HG03039 (cell line): ENCODE measurements around the gene SOWAHD.
"Not testable (repeated sequence)": the region's sequence is repeated elsewhere in the genome, so short reads cannot be mapped to it uniquely, and the experiment has no call there.

Source experiments
- ATAC-seq: cut with Tn5 transposase; IDR thresholded peaks from one replicate; pipeline ENCODE4 v1.9.1; 2021; ENCODE audit warnings: mild to moderate bottlenecking, moderate library complexity; ENCODE audit not compliant: unreplicated experiment

Gene SOWAHD

GRCh38 chrX:119757979-119758730, at the start of gene SOWAHD:
TSS of gene SOWAHD (plus strand) at chrX:119758588. CDS start at chrX:119758668, 80 bp downstream.
- no peak for ATAC-seq

GRCh38 chrX:119708936-119709335, 49.5 kb upstream of the SOWAHD start:
- ATAC-seq = no peak

DNA sequence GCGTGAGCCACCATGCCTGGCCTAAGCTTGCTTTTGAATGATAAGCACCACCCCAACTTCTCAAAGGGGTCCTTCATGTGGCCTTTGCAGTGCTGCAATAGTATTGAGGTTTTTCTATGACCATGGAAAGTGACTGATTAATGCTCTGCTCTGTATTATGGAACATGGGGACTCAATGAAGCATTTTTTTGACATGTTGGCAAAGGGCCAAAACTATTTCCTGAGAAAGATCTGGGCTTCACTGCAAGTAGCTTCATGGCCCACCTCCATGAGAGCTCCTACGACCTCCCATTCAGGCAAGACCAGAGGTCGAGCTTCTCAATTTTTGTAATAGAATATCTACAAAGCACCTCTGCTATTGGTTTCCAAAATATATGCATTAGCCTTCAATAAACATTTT, 48.8 kb upstream of the SOWAHD start:
- no peak for ATAC-seq

- ATAC-seq = no peak
Observed at GRCh38 chrX:119721487-119721886, 36.9 kb upstream of the SOWAHD start.

DNA sequence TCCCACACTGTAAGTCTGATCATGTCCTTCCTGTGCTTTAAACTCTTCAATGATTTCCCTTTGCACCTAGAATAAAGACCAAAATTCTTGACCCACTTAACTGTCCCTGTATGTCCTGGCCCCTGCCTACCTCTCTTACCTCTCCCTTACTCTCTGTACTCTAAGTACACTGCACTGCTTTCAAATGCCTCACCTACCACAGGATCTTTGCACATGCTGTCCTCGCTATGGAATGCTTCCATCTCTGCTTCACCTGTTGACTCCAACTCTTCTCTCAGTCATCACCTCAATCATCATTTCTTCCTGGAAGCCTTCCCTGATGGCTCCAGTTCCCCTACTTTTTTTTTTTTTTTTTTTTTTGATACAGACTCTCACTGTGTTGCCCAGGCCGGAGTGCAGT, 36.5 kb upstream of the SOWAHD start:
- ATAC-seq = no peak

DNA sequence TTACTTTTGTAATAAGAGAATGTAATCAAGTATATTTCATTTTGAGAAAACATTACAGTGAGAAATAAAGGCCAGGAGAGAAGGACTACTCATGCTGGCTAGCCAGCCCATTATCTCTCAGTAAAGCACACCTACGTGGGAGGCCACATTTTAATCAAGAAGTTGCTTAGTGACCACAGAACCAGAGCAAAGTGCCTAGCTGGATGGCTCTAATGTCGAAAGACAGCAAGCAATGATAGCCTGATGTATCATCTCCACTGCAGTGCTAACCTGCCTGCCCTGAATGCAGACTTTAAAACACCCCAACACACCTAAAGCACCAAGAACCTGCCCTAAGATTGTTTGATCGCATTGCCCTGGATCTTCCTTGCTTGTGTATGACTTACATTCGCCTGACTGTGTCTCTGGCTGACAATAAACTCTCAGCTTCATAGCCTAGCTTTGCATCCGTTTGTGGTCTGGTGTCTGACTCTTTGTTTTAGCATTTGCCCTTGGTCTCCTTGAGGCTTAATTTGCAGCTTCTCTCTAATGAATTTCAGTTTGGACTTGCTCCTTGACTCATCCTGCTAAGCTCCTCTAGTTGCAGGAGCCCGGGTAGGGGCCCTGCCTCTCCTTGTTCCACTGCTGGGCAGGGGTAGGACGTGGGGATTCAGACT, 31.4 kb upstream of the SOWAHD start:
- ATAC-seq = no peak

DNA sequence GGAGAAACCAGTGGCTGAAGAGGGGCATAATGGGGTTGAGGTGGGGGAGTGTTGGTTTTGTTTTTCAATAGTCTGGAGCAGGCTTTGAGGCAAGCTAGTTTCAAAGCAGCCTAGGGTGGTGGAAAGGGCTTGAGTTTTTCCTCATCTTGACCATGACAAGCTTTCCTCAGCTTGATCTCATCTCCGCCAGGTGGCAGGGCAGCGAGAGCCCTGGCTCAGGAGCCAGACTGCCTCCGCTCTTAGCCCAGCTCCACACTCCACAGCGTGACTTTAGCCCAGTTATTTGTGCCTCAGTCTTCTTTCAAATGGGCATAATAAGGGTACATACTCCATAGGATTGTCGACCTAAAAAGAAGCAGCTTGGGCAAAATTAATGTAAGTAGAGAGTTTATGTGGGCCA, 29.9 kb upstream of the SOWAHD start:
- ATAC-seq = no peak

GRCh38 chrX:119729408-119730201, 28.8 kb upstream of the SOWAHD start:
- no peak for ATAC-seq

DNA sequence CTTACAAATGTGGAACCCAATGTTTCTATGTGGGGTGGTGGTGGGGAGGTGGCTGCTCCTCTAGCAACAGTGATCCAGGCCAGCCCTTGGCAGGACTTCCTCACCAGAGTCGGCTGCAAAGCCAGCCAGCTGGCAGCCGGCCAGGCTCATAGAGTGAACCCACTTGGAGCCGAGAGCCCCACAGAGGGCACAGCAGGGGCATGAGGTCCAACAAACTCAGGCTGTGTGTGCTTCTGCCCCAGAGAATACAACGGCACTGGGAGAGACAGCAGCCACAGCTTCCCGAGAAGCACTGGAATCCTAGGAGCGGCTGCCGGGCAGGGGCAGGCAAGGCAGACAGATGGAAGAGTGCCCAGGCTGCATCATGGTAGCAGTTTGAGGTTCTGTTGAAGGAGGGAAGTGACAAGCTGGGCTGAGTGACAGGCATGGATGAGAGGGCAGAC, 23.5 kb upstream of the SOWAHD start:
- no peak for ATAC-seq

DNA sequence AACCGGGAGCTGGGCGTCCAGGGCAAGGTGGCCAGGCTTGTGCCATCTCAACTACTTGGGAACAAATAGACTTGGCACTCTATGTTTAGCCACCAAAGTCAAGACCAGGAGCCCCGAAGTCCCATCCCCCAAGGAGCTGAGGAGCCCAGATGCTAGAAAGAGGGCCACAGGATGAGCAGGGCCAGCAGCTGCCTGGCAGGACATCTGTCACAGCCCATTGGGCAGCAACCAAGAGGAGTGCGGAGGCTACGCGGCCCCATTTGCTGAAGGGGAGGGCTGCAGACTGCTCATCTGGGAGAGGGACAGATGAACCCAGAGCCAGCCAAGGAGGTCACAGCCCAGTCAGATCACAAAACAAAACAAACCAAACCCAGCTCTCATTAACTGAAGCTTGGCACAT, 22.9 kb upstream of the SOWAHD start:
- no peak for ATAC-seq

DNA sequence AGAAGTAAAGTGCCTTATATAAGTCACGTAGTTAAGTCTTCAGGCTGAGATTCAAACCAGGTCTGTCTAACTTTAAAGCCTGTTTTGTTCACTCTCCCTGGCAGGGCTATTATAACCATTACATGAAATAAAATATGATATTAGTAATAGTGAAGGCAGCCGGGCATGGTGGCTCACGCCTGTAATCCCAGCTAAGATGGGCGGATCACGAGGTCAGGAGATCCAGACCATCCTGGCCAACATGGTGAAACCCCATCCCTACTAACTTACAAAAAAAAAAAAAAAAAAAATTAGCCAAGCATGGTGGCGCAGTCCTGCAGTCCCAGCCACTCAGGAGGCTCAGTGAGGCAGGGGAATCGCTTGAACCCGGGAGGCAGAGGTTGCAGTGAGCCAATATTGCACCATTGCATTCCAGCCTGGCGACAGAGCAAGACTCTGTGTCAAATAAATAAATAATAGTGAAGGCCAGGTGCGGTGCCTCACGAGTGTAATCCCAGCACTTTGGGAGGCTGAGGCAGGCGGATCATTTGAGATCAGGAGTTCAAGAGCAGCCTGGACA, 22.1 kb upstream of the SOWAHD start:
- ATAC-seq = no peak

- ATAC-seq = no peak
Observed at GRCh38 chrX:119738742-119739141, 19.6 kb upstream of the SOWAHD start.

- no peak for ATAC-seq
Observed at GRCh38 chrX:119745283-119745848, 13.0 kb upstream of the SOWAHD start.

DNA sequence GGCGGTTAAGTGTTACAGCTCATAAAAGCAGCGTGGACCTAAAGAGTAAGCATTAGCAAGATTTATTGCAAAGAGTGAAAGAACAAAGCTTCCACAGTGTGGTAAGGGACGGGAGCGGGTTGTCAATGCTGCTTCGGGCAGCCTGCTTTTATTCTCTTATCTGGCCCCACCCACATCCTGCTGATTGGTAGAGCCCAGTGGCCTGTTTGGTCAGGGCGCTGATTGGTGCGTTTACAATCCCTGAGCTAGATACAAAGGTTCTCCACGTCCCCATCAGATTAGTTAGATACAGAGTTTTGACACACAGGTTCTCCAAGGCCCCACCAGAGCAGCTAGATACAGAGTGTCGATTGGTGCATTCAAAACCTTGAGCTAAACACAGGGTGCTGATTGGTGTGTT, 8.3 kb upstream of the SOWAHD start:
- not testable (repeated sequence) for ATAC-seq

DNA sequence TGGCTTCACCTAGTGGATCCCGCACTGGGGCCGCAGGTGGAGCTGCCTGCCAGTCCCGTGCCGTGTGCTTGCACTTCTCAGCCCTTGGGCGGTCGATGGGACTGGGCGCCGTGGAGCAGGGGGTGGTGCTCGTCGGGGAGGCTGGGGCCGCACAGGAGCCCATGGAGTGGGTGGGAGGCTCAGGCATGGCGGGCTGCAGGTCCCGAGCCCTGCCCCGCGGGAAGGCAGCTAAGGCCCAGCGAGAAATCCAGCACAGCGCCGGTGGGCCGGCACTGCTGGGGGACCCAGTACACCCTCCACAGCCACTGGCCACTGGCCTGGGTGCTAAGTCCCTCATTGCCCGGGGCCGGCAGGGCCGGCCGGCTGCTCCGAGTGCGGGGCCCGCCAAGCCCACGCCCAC, 7.6 kb upstream of the SOWAHD start:
- ATAC-seq = not testable (repeated sequence)

DNA sequence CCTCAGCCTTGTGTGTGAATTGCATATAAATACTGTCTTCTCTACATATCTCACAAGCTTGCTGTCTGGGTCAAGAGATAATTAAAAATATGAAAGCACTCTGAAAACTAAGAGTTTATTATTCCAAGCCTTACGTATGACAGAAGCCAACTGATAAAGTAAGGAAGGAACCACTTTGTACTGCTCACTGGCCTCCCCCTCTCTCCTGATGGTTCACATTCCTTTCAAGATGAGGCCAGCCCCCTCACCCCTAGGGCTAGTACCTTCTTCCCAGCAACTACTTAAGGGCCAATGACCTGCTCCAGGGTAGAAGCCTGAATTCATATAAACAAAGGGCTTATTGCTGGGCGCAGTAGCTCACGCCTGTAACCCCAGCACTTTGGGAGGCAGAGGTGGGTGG, 5.4 kb upstream of the SOWAHD start:
- ATAC-seq = no peak

- ATAC-seq = no peak
Observed at GRCh38 chrX:119753639-119754257, 4.6 kb upstream of the SOWAHD start.

GRCh38 chrX:119755981-119756533, 2.3 kb upstream of the SOWAHD start:
- ATAC-seq = peak; percentile 54

DNA sequence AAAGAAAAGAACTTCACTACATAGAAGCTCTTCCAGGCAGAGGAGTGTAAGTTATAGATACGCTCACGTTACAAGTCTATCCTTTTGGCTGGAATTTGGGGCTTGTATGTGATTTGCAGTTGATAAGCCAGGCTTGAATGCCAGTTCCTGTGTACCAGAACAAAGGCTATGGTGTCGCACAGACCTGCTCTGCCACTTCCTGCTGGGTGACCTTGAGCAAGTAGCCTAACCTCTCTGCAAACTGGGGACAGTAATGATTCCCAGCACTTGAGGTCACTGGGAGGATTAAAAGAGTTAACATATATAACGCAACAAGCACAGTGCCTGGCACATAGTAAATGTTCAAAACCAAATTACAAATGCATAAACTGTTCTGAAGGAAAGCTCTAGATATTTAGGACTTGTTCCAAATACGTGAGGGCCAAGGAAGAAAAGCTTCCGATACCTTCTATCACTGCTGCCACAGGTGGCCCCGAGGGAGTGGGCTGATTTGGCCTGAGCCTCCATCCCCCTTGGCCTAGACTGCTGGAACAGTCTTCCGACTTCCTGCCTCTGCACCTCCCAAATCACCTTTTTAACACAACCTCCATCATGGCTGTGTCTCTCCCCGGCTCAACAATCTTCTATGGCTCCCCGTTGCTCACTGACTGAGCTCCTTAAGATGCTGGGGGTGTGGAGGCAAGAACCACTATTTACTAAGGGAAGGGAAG, 1.3 kb upstream of the SOWAHD start:
- ATAC-seq = no peak

DNA sequence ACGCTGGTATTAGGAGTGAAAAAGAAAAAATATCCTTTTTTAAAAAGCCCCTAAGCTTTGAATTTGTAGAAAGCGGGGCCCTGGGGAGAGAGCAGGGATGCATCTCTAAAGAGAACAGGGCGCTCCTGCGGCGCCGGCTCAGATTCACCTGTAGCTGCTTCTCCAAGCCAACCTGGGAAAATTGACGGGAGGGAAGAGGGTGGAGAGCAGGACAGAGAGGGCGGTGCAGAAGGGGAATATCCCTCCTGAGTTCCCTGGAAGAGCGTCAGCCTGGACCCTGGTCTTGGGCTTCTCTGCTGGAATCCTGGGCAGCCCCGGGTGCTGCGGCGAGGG, 776 bp upstream of the SOWAHD start:
- ATAC-seq = no peak
